ENCODE data around the gene MISP3. TPM values are rescaled to one million over a fixed set of nuclear protein-coding genes. Genes with fewer than 3 reads are reported as not detected.

The MISP3 gene
- total and polyA plus RNA-seq, 9 of the 15 experiments (the other 6 are each of a cell fraction or from before 2014, with no cell fraction given) = 0.25 to 5.6 (median 1.6) TPM

GRCh38 chr19:14031719-14032480 lies 40.7 kb upstream of the MISP3 start, which contains the start of gene IL27RA (continued):
- TF ChIP-seq CREB1 (IDR thresholded peaks at IDR 0.05) = no peak
- TF ChIP-seq CREB1 (CRISPR knock-in tag; IDR thresholded peaks at IDR 0.05) = 0 out of 2 replicates have a peak, but pooled peaks have one; percentile 41
- no peak for TF ChIP-seq ZSCAN29 (IDR thresholded peaks at IDR 0.05)
- peak; percentile 74; the same call in 1 of the 2 replicates for TF ChIP-seq GABPA (tag; conservative IDR thresholded peaks at IDR 0.05; ENCODE audit: low read depth)
- no peak for TF ChIP-seq BCL6 (CRISPR knock-in tag; IDR thresholded peaks at IDR 0.05)
- TF ChIP-seq KAT7 (CRISPR knock-in tag; IDR thresholded peaks at IDR 0.05; ENCODE audit: borderline replicate concordance) = peak; percentile 92
- TF ChIP-seq CEBPG (CRISPR knock-in tag; IDR thresholded peaks at IDR 0.05) = no peak; the same call in 1 of the 2 replicates
- TF ChIP-seq CEBPG (tag; conservative IDR thresholded peaks at IDR 0.05 in 1 of 2, IDR thresholded peaks at IDR 0.05 in 1 of 2) = no peak
- TF ChIP-seq, protein P1, sequence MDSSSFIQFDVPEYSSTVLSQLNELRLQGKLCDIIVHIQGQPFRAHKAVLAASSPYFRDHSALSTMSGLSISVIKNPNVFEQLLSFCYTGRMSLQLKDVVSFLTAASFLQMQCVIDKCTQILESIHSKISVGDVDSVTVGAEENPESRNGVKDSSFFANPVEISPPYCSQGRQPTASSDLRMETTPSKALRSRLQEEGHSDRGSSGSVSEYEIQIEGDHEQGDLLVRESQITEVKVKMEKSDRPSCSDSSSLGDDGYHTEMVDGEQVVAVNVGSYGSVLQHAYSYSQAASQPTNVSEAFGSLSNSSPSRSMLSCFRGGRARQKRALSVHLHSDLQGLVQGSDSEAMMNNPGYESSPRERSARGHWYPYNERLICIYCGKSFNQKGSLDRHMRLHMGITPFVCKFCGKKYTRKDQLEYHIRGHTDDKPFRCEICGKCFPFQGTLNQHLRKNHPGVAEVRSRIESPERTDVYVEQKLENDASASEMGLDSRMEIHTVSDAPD (CRISPR knock-in tag; IDR thresholded peaks at IDR 0.05) = no peak
- no peak for TF ChIP-seq JUNB (CRISPR knock-in tag; conservative IDR thresholded peaks at IDR 0.05)
- TF ChIP-seq NEUROD1 (IDR thresholded peaks at IDR 0.05; ENCODE audit: borderline replicate concordance, low read depth, low read length, partially characterized antibody) = no peak
- no peak for TF ChIP-seq NELFE (IDR thresholded peaks at IDR 0.05; ENCODE audit: insufficient read depth, insufficient read length)
- TF ChIP-seq, protein P2, sequence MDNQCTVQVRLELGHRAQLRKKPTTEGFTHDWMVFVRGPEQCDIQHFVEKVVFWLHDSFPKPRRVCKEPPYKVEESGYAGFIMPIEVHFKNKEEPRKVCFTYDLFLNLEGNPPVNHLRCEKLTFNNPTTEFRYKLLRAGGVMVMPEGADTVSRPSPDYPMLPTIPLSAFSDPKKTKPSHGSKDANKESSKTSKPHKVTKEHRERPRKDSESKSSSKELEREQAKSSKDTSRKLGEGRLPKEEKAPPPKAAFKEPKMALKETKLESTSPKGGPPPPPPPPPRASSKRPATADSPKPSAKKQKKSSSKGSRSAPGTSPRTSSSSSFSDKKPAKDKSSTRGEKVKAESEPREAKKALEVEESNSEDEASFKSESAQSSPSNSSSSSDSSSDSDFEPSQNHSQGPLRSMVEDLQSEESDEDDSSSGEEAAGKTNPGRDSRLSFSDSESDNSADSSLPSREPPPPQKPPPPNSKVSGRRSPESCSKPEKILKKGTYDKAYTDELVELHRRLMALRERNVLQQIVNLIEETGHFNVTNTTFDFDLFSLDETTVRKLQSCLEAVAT (IDR thresholded peaks at IDR 0.05) = peak in 1 of 2 experiments; percentile 64; a peak in 1 of 4 replicates
- TF ChIP-seq, protein P3, sequence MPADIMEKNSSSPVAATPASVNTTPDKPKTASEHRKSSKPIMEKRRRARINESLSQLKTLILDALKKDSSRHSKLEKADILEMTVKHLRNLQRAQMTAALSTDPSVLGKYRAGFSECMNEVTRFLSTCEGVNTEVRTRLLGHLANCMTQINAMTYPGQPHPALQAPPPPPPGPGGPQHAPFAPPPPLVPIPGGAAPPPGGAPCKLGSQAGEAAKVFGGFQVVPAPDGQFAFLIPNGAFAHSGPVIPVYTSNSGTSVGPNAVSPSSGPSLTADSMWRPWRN (IDR thresholded peaks at IDR 0.05; ENCODE audit: low read depth) = no peak
- no peak for TF ChIP-seq NFE2L1 (tag; IDR thresholded peaks at IDR 0.05; ENCODE audit: borderline replicate concordance, low read depth)
- peak; percentile 92 for TF ChIP-seq L3MBTL2 (IDR thresholded peaks at IDR 0.05)
- TF ChIP-seq RAD51 (IDR thresholded peaks at IDR 0.05; ENCODE audit: borderline replicate concordance, low read depth) = no peak
- TF ChIP-seq ZC3H8 (IDR thresholded peaks at IDR 0.05) = no peak
- TF ChIP-seq ZNF592 (IDR thresholded peaks at IDR 0.05) = peak; percentile 77; the same call in 1 of the 2 replicates
- TF ChIP-seq MYC (IDR thresholded peaks at IDR 0.05; ENCODE audit: low read depth, low read length) = peak; percentile 67
- TF ChIP-seq MYC (CRISPR knock-in tag; IDR thresholded peaks at IDR 0.05; ENCODE audit: borderline replicate concordance, low read depth) = no peak
- TF ChIP-seq TAL1 (IDR thresholded peaks at IDR 0.05) = no peak
